VCaP (cell line): ENCODE measurements around the gene CNTN4.
"Not testable (repeated sequence)": the region's sequence is repeated elsewhere in the genome, so short reads cannot be mapped to it uniquely, and the experiment has no call there.

Experiments used
- H3K27ac ChIP-seq: fragments of 450-650 bp; 2 replicates; pipeline ENCODE4 v1.5.1; 2017
- CTCF ChIP-seq: fragments of 450-650 bp; conservative IDR thresholded peaks from 2 replicates; pipeline ENCODE4 v1.5.1; 2017; ENCODE audit warnings: mild to moderate bottlenecking, moderate library complexity

Gene CNTN4

GRCh38 chr3:2992534-2992933 lies 893.9 kb downstream of the CNTN4 start:
- H3K27ac ChIP-seq: no peak overlapping the region
- TF ChIP-seq CTCF: no peak

- not testable (repeated sequence) for H3K27ac ChIP-seq
These were observed 894.5 kb downstream of the CNTN4 start for GRCh38 chr3:2993130-2993529.

GRCh38 chr3:2993736-2994135 lies 895.1 kb downstream of the CNTN4 start:
- no peak overlapping the region for H3K27ac ChIP-seq
- no peak for TF ChIP-seq CTCF

GRCh38 chr3:2995195-2995594 lies 896.5 kb downstream of the CNTN4 start:
- no peak overlapping the region for H3K27ac ChIP-seq
- TF ChIP-seq CTCF: no peak

- no peak overlapping the region for H3K27ac ChIP-seq
- TF ChIP-seq CTCF: no peak
These were observed 906.6 kb downstream of the CNTN4 start for GRCh38 chr3:3005146-3005744.

GRCh38 chr3:3013317-3014052 lies 914.8 kb downstream of the CNTN4 start:
- peak overlapping the region; percentile 95 for H3K27ac ChIP-seq
- peak; percentile 12; the same call in 1 of the 2 replicates for TF ChIP-seq CTCF

- peak; percentile 94 for TF ChIP-seq CTCF
- peak overlapping the region; percentile 95 for H3K27ac ChIP-seq
These were observed 916.8 kb downstream of the CNTN4 start for GRCh38 chr3:3015185-3016089.
